Naive thymus-derived CD4-positive, alpha-beta T cell (primary cell): ENCODE measurements around the gene FILIP1L. TPM values are rescaled to one million over a fixed set of nuclear protein-coding genes. Genes with fewer than 3 reads are reported as not detected.

Experiments
- ATAC-seq: fragments of 150-1000 bp; cut with Tn5 transposase; 2 replicates; pipeline ENCODE4 v1.10.0; 2021; ENCODE audit warnings: mild to moderate bottlenecking, moderate library complexity
- CTCF ChIA-PET: fragments of 350-600 bp; sonication (Branson Sonifier 250); formaldehyde crosslinking; loops from one replicate; lab custom pipeline; 2021; ENCODE audit warnings: antibody characterized with exemption; lab: Charles Lee
- POLR2A ChIA-PET: fragments of 350-600 bp; sonication (Branson Sonifier 250); formaldehyde crosslinking; loops from one replicate; lab custom pipeline; 2021; ENCODE audit warnings: antibody characterized with exemption, inconsistent platforms; lab: Charles Lee
- DNase-seq, 9 donors: peaks; one replicate each; pipeline versions ENCODE4 v3.0.0 to v3.0.0-alpha.2; 2020 to 2022; ENCODE audit warnings: mixed read lengths in 1 of 9
- H3K27ac ChIP-seq: one replicate; pipeline ENCODE4 v1.7.0; 2013; ENCODE audit warnings: mild to moderate bottlenecking, low read depth, low read length, moderate library complexity
- H3K27me3 ChIP-seq, 2 donors: one replicate each; pipeline ENCODE4 v1.7.0; 2013; ENCODE audit warnings: low read length in 2 of 2, mild to moderate bottlenecking in 2 of 2, moderate library complexity in 2 of 2; ENCODE audit not compliant: control insufficient read depth in 2 of 2, insufficient read depth in 2 of 2
- H3K36me3 ChIP-seq, 3 experiments: 1 replicate in 2 of 3; 2 replicates in 1 of 3; pipeline ENCODE4 v1.7.0; 2013; ENCODE audit warnings: low read length in 3 of 3, mild to moderate bottlenecking in 3 of 3, moderate library complexity in 1 of 3; ENCODE audit not compliant: insufficient read depth in 3 of 3, control insufficient read depth in 2 of 3
- H3K4me1 ChIP-seq, 2 donors: one replicate each; pipeline ENCODE4 v1.7.0; 2013; ENCODE audit warnings: low read length in 2 of 2, mild to moderate bottlenecking in 2 of 2, moderate library complexity in 1 of 2; ENCODE audit not compliant: control insufficient read depth in 2 of 2, insufficient read depth in 2 of 2
- H3K4me3 ChIP-seq: 2 replicates; pipeline ENCODE4 v1.7.0; 2013; ENCODE audit warnings: mild to moderate bottlenecking, low read length
- H3K9me3 ChIP-seq, 3 experiments: 1 replicate in 2 of 3; 2 replicates in 1 of 3; pipeline ENCODE4 v1.7.0; 2013; ENCODE audit warnings: low read length in 3 of 3; ENCODE audit not compliant: control insufficient read depth in 2 of 3
- H3K27ac Mint-ChIP-seq, 9 donors: one replicate each; pipeline ENCODE4 v1.8.0; 2020 to 2022; ENCODE audit warnings: mixed read lengths in 9 of 9, mild to moderate bottlenecking in 8 of 9, moderate library complexity in 5 of 9, inconsistent platforms in 2 of 9
- H3K27me3 Mint-ChIP-seq, 5 donors: one replicate each; pipeline ENCODE4 v1.8.0; 2021 to 2022; ENCODE audit warnings: mixed read lengths in 5 of 5, mild to moderate bottlenecking in 1 of 5
- H3K36me3 Mint-ChIP-seq, 5 donors: one replicate each; pipeline ENCODE4 v1.8.0; 2020 to 2022; ENCODE audit warnings: mixed read lengths in 5 of 5, mild to moderate bottlenecking in 3 of 5, inconsistent platforms in 1 of 5
- H3K4me1 Mint-ChIP-seq, 7 donors: one replicate each; pipeline ENCODE4 v1.8.0; 2020 to 2022; ENCODE audit warnings: mixed read lengths in 7 of 7, mild to moderate bottlenecking in 3 of 7, inconsistent platforms in 1 of 7
- H3K4me3 Mint-ChIP-seq, 10 donors: one replicate each; pipeline ENCODE4 v1.8.0; 2020 to 2022; ENCODE audit warnings: mild to moderate bottlenecking in 10 of 10, mixed read lengths in 10 of 10, moderate library complexity in 6 of 10, inconsistent platforms in 2 of 10
- H3K9me3 Mint-ChIP-seq, 11 donors: one replicate each; pipeline ENCODE4 v1.8.0; 2020 to 2022; ENCODE audit warnings: mixed read lengths in 11 of 11, mild to moderate bottlenecking in 4 of 11, inconsistent platforms in 1 of 11, moderate library complexity in 1 of 11
- intact Hi-C, 2 donors: fragments of 100-400 bp; cut with micrococcal nuclease; formaldehyde crosslinking; loops; one replicate each; pipeline ENCODE4 v1.15.1; 2023
- microRNA-seq: library from miRNA; unstranded; fragments of <30 nt; microRNA quantifications from one replicate; pipeline ENCODE4 v1.2.0, GENCODE V29; 2022; ENCODE audit warnings: borderline microRNAs expressed
- polyA plus RNA-seq, 2 donors: library from polyadenylated mRNA; unstranded; fragments of 300-500 nt; fragmentation: Illumina TruSeq; gene quantifications; one replicate each; pipeline ENCODE4 v1.2.3, GENCODE V29; 2021
- total RNA-seq, 6 experiments: library from RNA in 5 of 6; stranded (reverse) in 5 of 6; gene quantifications; 1 replicate in 5 of 6; 2 replicates in 1 of 6; pipeline ENCODE4 v1.2.3 and lab custom pipeline; 2021 to 2026

FILIP1L gene
- total and polyA plus RNA-seq, 7 experiments from 2014 or later: 0.13 to 6.7 (median 0.39) TPM; not detected in 2

DNA sequence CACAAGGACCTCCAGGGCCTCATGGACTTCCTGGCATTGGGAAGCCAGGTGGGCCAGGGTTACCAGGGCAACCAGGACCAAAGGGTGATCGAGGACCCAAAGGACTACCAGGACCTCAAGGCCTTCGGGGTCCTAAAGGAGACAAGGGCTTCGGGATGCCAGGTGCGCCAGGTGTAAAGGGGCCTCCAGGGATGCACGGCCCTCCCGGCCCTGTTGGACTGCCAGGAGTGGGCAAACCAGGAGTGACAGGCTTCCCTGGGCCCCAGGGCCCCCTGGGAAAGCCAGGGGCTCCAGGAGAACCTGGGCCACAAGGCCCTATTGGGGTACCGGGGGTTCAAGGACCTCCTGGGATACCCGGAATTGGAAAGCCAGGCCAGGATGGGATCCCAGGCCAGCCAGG, 319.8 kb downstream of the FILIP1L start:
- ChIA-PET POLR2A (no interaction called here), CTCF (no interaction called here)
- Mint-ChIP-seq H3K27ac (no peak overlapping the region), H3K4me3 (no peak overlapping the region), H3K9me3 (peaks cover 0 to 4% (median 0%) of the 10 kb centered on the region in 11 donors), H3K36me3 (no peaks in the 10 kb centered on the region), H3K27me3 (peaks cover 0 to 13% (median 4%) of the 10 kb centered on the region in 5 donors), H3K4me1 (no peaks in the 10 kb centered on the region)
- ATAC-seq (no peak), DNase-seq (no peak)
- no peak overlapping the region for H3K27ac ChIP-seq
- no peaks in the 10 kb centered on the region for H3K9me3 ChIP-seq
- H3K36me3 ChIP-seq: no peaks in the 10 kb centered on the region
- no peaks in the 10 kb centered on the region for H3K4me1 ChIP-seq
- no peak overlapping the region for H3K4me3 ChIP-seq
- intact Hi-C loops: no loop called here
- H3K27me3 ChIP-seq: no peaks in the 10 kb centered on the region

- POLR2A ChIA-PET: interaction anchor here (0.6 kb wide), 1 partner anchor 25 kb away, joined by 5 read pairs; no protein-coding TSS in a partner anchor
- Histone ChIP-seq H3K9me3 (no peaks in the 10 kb centered on the region), H3K27ac (no peak overlapping the region), H3K4me1 (no peaks in the 10 kb centered on the region), H3K27me3 (no peaks in the 10 kb centered on the region), H3K36me3 (no peaks in the 10 kb centered on the region), H3K4me3 (no peak overlapping the region)
- Mint-ChIP-seq H3K36me3 (no peaks in the 10 kb centered on the region), H3K9me3 (no peaks in the 10 kb centered on the region), H3K27me3 (peaks cover 0 to 40% (median 8%) of the 10 kb centered on the region in 5 donors), H3K4me3 (no peak overlapping the region), H3K27ac (no peak overlapping the region), H3K4me1 (peaks cover 0 to 3% (median 0%) of the 10 kb centered on the region in 7 donors)
- ATAC-seq (peak; percentile 76), DNase-seq (peak in 3 of 9 donors; percentile 1 to 10 (median 9))
- intact Hi-C loops: loop anchor here in 1 of 2 donors (1.0 kb wide), 2 partner anchors 766 to 972 kb away; no protein-coding TSS in a partner anchor
- CTCF ChIA-PET: no interaction called here
Observed at GRCh38 chr3:99789011-99789721, 325.1 kb downstream of the FILIP1L start.

Small RNA genes within 50 kb of the gene (microRNA-seq; reads per million reads assigned to microRNA genes)
- gene MIR3921: not detected

Other genes with a start within 250 kb of the FILIP1L start
- gene TBC1D23, start 146.5 kb upstream of the FILIP1L start, total RNA-seq: 10 to 100 TPM; 30.8 to 42.4 (median 33.9) TPM
- 10 to 100 TPM; 14.0 to 17.5 TPM for gene TBC1D23, start 146.5 kb upstream of the FILIP1L start, polyA plus RNA-seq
- gene NIT2, start 220.3 kb upstream of the FILIP1L start, total RNA-seq: 10 to 100 TPM; 25.3 to 51.6 (median 30.6) TPM
- gene NIT2, start 220.3 kb upstream of the FILIP1L start, polyA plus RNA-seq: 10 to 100 TPM; 29.3 to 50.8 TPM